H1 (cell line): Measurements from ENCODE around the gene FLT4. TPM values are rescaled to one million over a fixed set of nuclear protein-coding genes. Genes with fewer than 3 reads are reported as not detected.

Source experiments
- CTCF ChIA-PET: fragments of 300-600 bp; sonication (Branson Sonifier 250); formaldehyde crosslinking; loops from one replicate; lab custom pipeline; 2021; ENCODE audit not compliant: partially characterized antibody; lab: Charles Lee
- POLR2A ChIA-PET: fragments of 300-600 bp; sonication (Branson Sonifier 250); formaldehyde crosslinking; loops from one replicate; lab custom pipeline; 2021; ENCODE audit warnings: inconsistent platforms; ENCODE audit not compliant: partially characterized antibody; lab: Charles Lee
- DNase-seq, 2 experiments: peaks; one replicate each; pipeline versions ENCODE4 v3.0.0 to v3.0.0-alpha.2; 2010 to 2022; ENCODE audit warnings: low spot score in 2 of 2, low read depth in 1 of 2, mixed read lengths in 1 of 2
- FAIRE-seq: peaks from 2 replicates; lab custom pipeline; 2011; peaks lifted over from hg19 to GRCh38; lab: Jason Lieb, UNC
- H2AFZ ChIP-seq: 2 replicates; pipeline ENCODE4 v1.8.1; 2012; ENCODE audit warnings: low read length, inconsistent platforms
- H2AK5ac ChIP-seq: 2 replicates; pipeline ENCODE4 v1.6.1; 2013; ENCODE audit warnings: low read depth, low read length
- H2BK120ac ChIP-seq: replicated peaks from 2 replicates; pipeline ENCODE3; 2013; ENCODE audit warnings: low read depth, low read length, inconsistent platforms
- H2BK12ac ChIP-seq: 2 replicates; pipeline ENCODE4 v1.6.1; 2013; ENCODE audit warnings: low read depth, low read length
- H2BK15ac ChIP-seq: 2 replicates; pipeline ENCODE4 v1.6.1; 2013; ENCODE audit warnings: low read length
- H2BK20ac ChIP-seq: 2 replicates; pipeline ENCODE4 v1.6.1; 2013; ENCODE audit warnings: low read length
- H2BK5ac ChIP-seq: 2 replicates; pipeline ENCODE4 v1.6.1; 2013; ENCODE audit warnings: low read depth, low read length
- H3K14ac ChIP-seq: 2 replicates; pipeline ENCODE4 v1.6.1; 2013; ENCODE audit warnings: inconsistent platforms; ENCODE audit not compliant: insufficient read length
- H3K18ac ChIP-seq: 2 replicates; pipeline ENCODE4 v1.6.1; 2013; ENCODE audit warnings: low read length; ENCODE audit errors: extremely low read depth
- H3K23ac ChIP-seq: 2 replicates; pipeline ENCODE4 v1.6.1; 2013; ENCODE audit warnings: inconsistent platforms; ENCODE audit not compliant: insufficient read length
- H3K23me2 ChIP-seq: 2 replicates; pipeline ENCODE4 v1.6.1; 2013; ENCODE audit warnings: low read depth, low read length
- H3K27ac ChIP-seq: 2 replicates; pipeline ENCODE4 v1.6.1; 2011; ENCODE audit warnings: low read depth, low read length, inconsistent platforms
- H3K27me3 ChIP-seq, 4 experiments: replicated peaks in 1 of 4; 1 replicate in 1 of 4; 2 replicates in 3 of 4; pipeline versions ENCODE4 v1.6.1 to v1.8.1; 2011 to 2013; ENCODE audit warnings: low read length in 3 of 4, mild to moderate bottlenecking in 3 of 4, inconsistent platforms in 2 of 4, mixed read lengths in 2 of 4, moderate library complexity in 1 of 4; ENCODE audit not compliant: control insufficient read depth in 3 of 4, insufficient read depth in 3 of 4; ENCODE audit errors: extremely low read depth in 1 of 4
- H3K36me3 ChIP-seq, 4 experiments: 2 replicates each; pipeline versions ENCODE4 v1.6.1 to v1.8.1; 2011 to 2013; ENCODE audit warnings: mild to moderate bottlenecking in 4 of 4, low read length in 3 of 4, moderate library complexity in 2 of 4, control low read depth in 1 of 4, inconsistent platforms in 1 of 4; ENCODE audit not compliant: insufficient read depth in 4 of 4, control insufficient read depth in 2 of 4
- H3K4ac ChIP-seq: replicated peaks from 2 replicates; pipeline ENCODE3; 2013; ENCODE audit warnings: low read length, low read depth, mixed read lengths, inconsistent platforms; ENCODE audit not compliant: insufficient read length
- H3K4me1 ChIP-seq, 4 experiments: replicated peaks in 1 of 4; 1 replicate in 1 of 4; 2 replicates in 3 of 4; pipeline versions ENCODE4 v1.6.1 to v1.8.1; 2011 to 2013; ENCODE audit warnings: low read length in 3 of 4, inconsistent platforms in 2 of 4, mixed read lengths in 1 of 4; ENCODE audit not compliant: insufficient read depth in 4 of 4, control insufficient read depth in 3 of 4
- H3K4me2 ChIP-seq, 2 experiments: 2 replicates each; pipeline versions ENCODE4 v1.6.1 to v1.8.1; 2011 to 2013; ENCODE audit warnings: low read depth in 2 of 2, low read length in 2 of 2, control low read depth in 1 of 2, inconsistent platforms in 1 of 2, mild to moderate bottlenecking in 1 of 2; ENCODE audit not compliant: insufficient read depth in 1 of 2
- H3K4me3 ChIP-seq, 4 experiments: fragments of 200-600, 300-600 bp in 1 of 4; sonication (generic), shearing (Covaris generic), sonication (Bioruptor Twin) in 1 of 4; 2 replicates each; pipeline versions ENCODE4 v1.5.1 to v1.8.1; 2011 to 2016; ENCODE audit warnings: low read length in 4 of 4, low read depth in 3 of 4, control low read depth in 2 of 4, inconsistent platforms in 2 of 4, mild to moderate bottlenecking in 2 of 4, mixed read lengths in 1 of 4, moderate library complexity in 1 of 4; ENCODE audit not compliant: insufficient read depth in 2 of 4; ENCODE audit errors: extremely low read depth in 1 of 4
- H3K56ac ChIP-seq: replicated peaks from 2 replicates; pipeline ENCODE3; 2013; ENCODE audit warnings: low read depth, mild to moderate bottlenecking, mixed read lengths, low read length, inconsistent platforms; ENCODE audit not compliant: insufficient read length
- H3K79me1 ChIP-seq: 2 replicates; pipeline ENCODE4 v1.6.1; 2013; ENCODE audit warnings: low read depth, low read length, control low read depth
- H3K79me2 ChIP-seq, 2 experiments: 2 replicates each; pipeline versions ENCODE4 v1.6.1 to v1.8.1; 2012 to 2013; ENCODE audit warnings: low read length in 2 of 2, mild to moderate bottlenecking in 2 of 2, inconsistent platforms in 1 of 2; ENCODE audit not compliant: insufficient read depth in 2 of 2, control insufficient read depth in 1 of 2
- H3K9ac ChIP-seq, 4 experiments: replicated peaks in 1 of 4; 1 replicate in 1 of 4; 2 replicates in 3 of 4; pipeline versions ENCODE4 v1.6.1 to v1.8.1; 2011 to 2013; ENCODE audit warnings: low read depth in 3 of 4, low read length in 3 of 4, control low read depth in 2 of 4, mild to moderate bottlenecking in 2 of 4, moderate library complexity in 2 of 4, inconsistent platforms in 1 of 4; ENCODE audit errors: extremely low read depth in 1 of 4
- H3K9me3 ChIP-seq, 2 experiments: 2 replicates each; pipeline versions ENCODE4 v1.6.1 to v1.8.1; 2012 to 2013; ENCODE audit warnings: mild to moderate bottlenecking in 2 of 2, moderate library complexity in 2 of 2, control low read depth in 1 of 2, inconsistent platforms in 1 of 2, low read depth in 1 of 2, low read length in 1 of 2, mixed read lengths in 1 of 2; ENCODE audit not compliant: insufficient read depth in 2 of 2
- H4K20me1 ChIP-seq, 2 experiments: replicated peaks in 1 of 2; 2 replicates each; pipeline versions ENCODE3 to v1.8.1; 2011 to 2013; ENCODE audit warnings: inconsistent platforms in 2 of 2, low read length in 2 of 2, mild to moderate bottlenecking in 1 of 2; ENCODE audit not compliant: insufficient read depth in 2 of 2, control insufficient read depth in 1 of 2
- H4K5ac ChIP-seq: 2 replicates; pipeline ENCODE4 v1.6.1; 2013; ENCODE audit warnings: low read length, low read depth, mixed read lengths, inconsistent platforms; ENCODE audit not compliant: insufficient read length
- H4K8ac ChIP-seq: 2 replicates; pipeline ENCODE4 v1.8.0; 2013; ENCODE audit warnings: mild to moderate bottlenecking, moderate library complexity, low read length, inconsistent platforms; ENCODE audit not compliant: insufficient read depth; ENCODE audit errors: extremely low read depth
- H4K91ac ChIP-seq: replicated peaks from 2 replicates; pipeline ENCODE3; 2013; ENCODE audit warnings: low read length, mixed read lengths, inconsistent platforms; ENCODE audit not compliant: insufficient read length
- ATF2 ChIP-seq: IDR thresholded peaks from 2 replicates; pipeline ENCODE4 v1.6.1; 2012; ENCODE audit warnings: low read length, inconsistent platforms
- BCL11A ChIP-seq, 2 experiments: IDR thresholded peaks; one replicate each; pipeline ENCODE4 v1.6.1; 2011; ENCODE audit warnings: low read depth in 2 of 2, low read length in 2 of 2, mild to moderate bottlenecking in 2 of 2
- GTF2F1 ChIP-seq: IDR thresholded peaks from 2 replicates; pipeline ENCODE4 v1.6.1; 2012; ENCODE audit warnings: low read depth, low read length, improper control_type of control experiment, borderline replicate concordance
- HDAC2 ChIP-seq, 2 experiments: fragments of 300-600 bp in 1 of 2; sonication (generic) in 1 of 2; IDR thresholded peaks; 2 replicates each; pipeline ENCODE4 v1.6.1; 2011 to 2012; ENCODE audit warnings: low read depth in 2 of 2, low read length in 2 of 2, mild to moderate bottlenecking in 2 of 2, moderate library complexity in 2 of 2, borderline replicate concordance in 1 of 2, inconsistent platforms in 1 of 2
- MAFK ChIP-seq: IDR thresholded peaks from 2 replicates; pipeline ENCODE4 v1.6.1; 2012; ENCODE audit warnings: low read depth, mild to moderate bottlenecking, improper control_type of control experiment, low read length
- POLR2AphosphoS5 ChIP-seq: IDR thresholded peaks from 2 replicates; pipeline ENCODE4 v1.6.1; 2011; ENCODE audit warnings: low read depth, low read length
- POU5F1 ChIP-seq: IDR thresholded peaks from 2 replicates; pipeline ENCODE4 v1.6.1; 2011; ENCODE audit warnings: low read depth, mild to moderate bottlenecking, low read length, moderate library complexity
- RBBP5 ChIP-seq: IDR thresholded peaks from 2 replicates; pipeline ENCODE4 v1.7.1; 2012; ENCODE audit warnings: low read depth, mild to moderate bottlenecking, inconsistent platforms, low read length, moderate library complexity, borderline replicate concordance
- SIN3A ChIP-seq, 2 experiments: IDR thresholded peaks in 1 of 2; conservative IDR thresholded peaks in 1 of 2; 2 replicates each; pipeline ENCODE4 v1.6.1; 2011 to 2012; ENCODE audit warnings: low read length in 2 of 2, improper control_type of control experiment in 1 of 2, low read depth in 1 of 2, mild to moderate bottlenecking in 1 of 2
- SP4 ChIP-seq: IDR thresholded peaks from 2 replicates; pipeline ENCODE4 v1.6.1; 2012; ENCODE audit warnings: low read length, inconsistent platforms
- TEAD4 ChIP-seq: IDR thresholded peaks from 2 replicates; pipeline ENCODE4 v1.6.1; 2012; ENCODE audit warnings: low read depth, low read length, inconsistent platforms, mixed read lengths
- WGBS, 2 experiments: shearing (Covaris generic) in 1 of 2; methylation state at CpG; one replicate each; pipeline versions ENCODE4 v1.1.6 to v1.1.7; 2013 to 2015; ENCODE audit warnings: low lambda C conversion rate in 2 of 2, mixed read lengths in 2 of 2, inconsistent platforms in 1 of 2, low coverage in 1 of 2, missing lambda C conversion rate in 1 of 2; ENCODE audit not compliant: insufficient replicate concordance in 2 of 2, insufficient coverage in 1 of 2, insufficient read length in 1 of 2; ENCODE audit errors: extremely low coverage in 1 of 2, missing lambda C conversion rate in 1 of 2; 5-methylcytosine and 5-hydroxymethylcytosine counted together
- polyA plus RNA-seq, 7 experiments: library from polyadenylated mRNA; depleted of rRNA in 3 of 7; stranded (reverse) in 5 of 7; unstranded in 2 of 7; fragments of >200 nt in 5 of 7; fragments of 200-250 nt in 2 of 7; gene quantifications; 1 replicate in 5 of 7; 2 replicates in 1 of 7; 4 replicates in 1 of 7; pipeline versions ENCODE4 v1.2.1 to v1.2.3, GENCODE V29; 2011 to 2013; ENCODE audit warnings: missing spikeins in 2 of 7, mixed read lengths in 2 of 7
- total RNA-seq: library from RNA; stranded (reverse); fragmentation: NEBNext Ultra II Directional; extraction: Animal tissue kit (Norgen Biotek cat#: 25700); gene quantifications from 2 replicates; pipeline ENCODE4 v1.2.1, GENCODE V29; 2021

Gene FLT4
- total and polyA plus RNA-seq, 2 of the 8 experiments (the other 6 are each of a cell fraction or from before 2014, with no cell fraction given) = 6.5 to 7.7 TPM

- 92% methylated on average over 14 of the region's 17 CpGs; no CpG with 5 or more reads in 1 of the 2 experiments for WGBS, 2 experiments
- Histone ChIP-seq H2AFZ (no peak overlapping the region), H4K20me1 (peaks cover 0 to 11% of the 10 kb centered on the region in 2 experiments), H3K9ac (no peak overlapping the region), H3K23ac (no peak overlapping the region), H3K27me3 (peaks cover 4 to 13% (median 8%) of the 10 kb centered on the region in 4 experiments; a peak in 6 of 7 replicates), H3K4ac (no peak overlapping the region), H2BK120ac (no peak overlapping the region), H2BK15ac (no peak overlapping the region), H3K14ac (no peak overlapping the region), H3K23me2 (peaks cover 3% of the 10 kb centered on the region; the same call in 1 of the 2 replicates), H3K18ac (no peak overlapping the region), H2BK20ac (no peak overlapping the region), H3K27ac (no peak overlapping the region), H3K4me1 (no peaks in the 10 kb centered on the region), H3K56ac (no peak overlapping the region), H3K79me2 (no peaks in the 10 kb centered on the region), H3K9me3 (no peaks in the 10 kb centered on the region), H4K91ac (no peak overlapping the region), H4K8ac (no peak overlapping the region), H4K5ac (no peak overlapping the region), H2BK12ac (no peak overlapping the region), H3K79me1 (no peaks in the 10 kb centered on the region), H3K4me3 (no peak overlapping the region), H3K4me2 (no peak overlapping the region), H3K36me3 (no peaks in the 10 kb centered on the region), H2AK5ac (no peak overlapping the region), H2BK5ac (no peak overlapping the region)
- POLR2A ChIA-PET = no interaction called here
- CTCF ChIA-PET = interaction anchor here (0.6 to 3.9 kb wide), 5 partner anchors 22 to 101 kb away, joined by 3 to 22 read pairs (median 3); no protein-coding TSS in a partner anchor
- peak in 1 of 2 experiments; percentile 44 for DNase-seq
- no peak for FAIRE-seq
- no peak for TF ChIP-seq TEAD4
- no peak for TF ChIP-seq GTF2F1
- TF ChIP-seq HDAC2 (IDR thresholded peaks at IDR 0.05; ENCODE audit: borderline replicate concordance in 1 of 2, low read depth in 2 of 2, low read length in 2 of 2) = no peak
- no peak for TF ChIP-seq POLR2AphosphoS5
- TF ChIP-seq ATF2 = no peak
- TF ChIP-seq POU5F1 = no peak
- TF ChIP-seq MAFK = no peak
- TF ChIP-seq SIN3A (conservative IDR thresholded peaks at IDR 0.05 in 1 of 2, IDR thresholded peaks at IDR 0.05 in 1 of 2; ENCODE audit: low read depth in 1 of 2, low read length in 2 of 2) = no peak
- TF ChIP-seq SP4 = no peak
- no peak for TF ChIP-seq BCL11A (IDR thresholded peaks at IDR 0.05; ENCODE audit: low read depth in 2 of 2, low read length in 2 of 2)
- no peak for TF ChIP-seq RBBP5
These were observed 6.1 kb downstream of the FLT4 start for GRCh38 chr5:180643191-180643851.
